Left ventricle myocardium inferior (tissue), 1 donor: Measurements from ENCODE around the gene SEZ6L2. TPM values are rescaled to one million over a fixed set of nuclear protein-coding genes. Genes with fewer than 3 reads are reported as not detected.

Source experiments
- DNase-seq: peaks from one replicate; pipeline ENCODE4 v3.0.0-alpha.2; 2020
- H3K27ac ChIP-seq: fragments of 200-600 bp; replicated peaks from 2 replicates; pipeline ENCODE4 v1.8.0; 2021
- H3K27me3 ChIP-seq: fragments of 200-600 bp; 2 replicates; pipeline ENCODE4 v1.8.0; 2021; ENCODE audit warnings: low read depth
- H3K36me3 ChIP-seq: fragments of 200-600 bp; 2 replicates; pipeline ENCODE4 v1.8.0; 2021
- H3K4me1 ChIP-seq: fragments of 200-600 bp; 2 replicates; pipeline ENCODE4 v1.8.0; 2021
- H3K4me3 ChIP-seq: fragments of 200-600 bp; 2 replicates; pipeline ENCODE4 v1.8.0; 2021; ENCODE audit warnings: mild to moderate bottlenecking, moderate library complexity
- H3K9me3 ChIP-seq: fragments of 200-600 bp; replicated peaks from 2 replicates; pipeline ENCODE4 v1.8.0; 2021
- intact Hi-C: fragments of 100-400 bp; cut with micrococcal nuclease; formaldehyde crosslinking; loops from one replicate; pipeline ENCODE4 v1.11.0; 2022
- total RNA-seq: library from RNA; stranded (reverse); fragmentation: NEBNext Ultra II Directional; extraction: Animal tissue kit (Norgen Biotek cat#: 25700); gene quantifications from one replicate; pipeline ENCODE4 v1.2.1, GENCODE V29; 2021
- TF ChIP-seq, protein P1 (sequence below): fragments of 200-600 bp; IDR thresholded peaks from 2 replicates; pipeline ENCODE4 v1.8.0; 2021; ENCODE audit warnings: antibody characterized with exemption, mild to moderate bottlenecking, borderline replicate concordance
- donor health status: DM: no; HTN: yes; CAD: no; lungs with severe emphysema.

SEZ6L2 gene
- total RNA-seq, 1 donor from 2014 or later: 0.38 TPM

DNA sequence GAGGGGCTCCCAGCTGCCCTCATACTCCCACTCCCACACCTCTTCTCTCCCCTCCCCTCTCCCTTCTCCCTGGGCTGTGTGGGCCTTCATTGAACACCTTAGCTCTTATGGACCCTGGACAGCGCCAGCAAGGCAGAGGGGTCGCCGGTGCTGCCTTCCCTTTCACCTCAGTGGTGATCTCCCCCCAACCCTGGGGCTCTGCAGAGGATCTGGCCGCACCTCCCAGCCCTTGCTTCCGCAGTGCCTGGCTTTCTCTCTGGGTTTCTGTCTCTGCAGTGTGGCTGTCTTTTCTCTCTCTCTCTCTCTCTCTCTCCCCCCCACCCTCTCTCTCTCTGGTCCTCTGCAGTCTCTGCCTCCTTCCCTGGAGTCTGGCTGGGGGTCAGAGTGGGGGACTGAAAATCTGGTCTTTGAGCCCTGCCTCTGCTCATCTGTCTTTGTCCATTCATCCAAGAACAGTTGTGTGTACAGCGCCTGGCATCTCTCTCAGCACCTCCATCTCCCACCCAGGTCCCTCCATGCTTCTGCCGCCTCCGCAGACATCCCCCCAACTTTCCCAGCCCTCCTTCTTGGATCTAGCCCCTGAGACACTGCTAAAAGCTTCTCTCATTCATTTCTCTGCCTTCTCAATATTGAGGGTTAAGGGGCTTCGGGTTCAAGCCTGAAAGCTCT, 1.1 kb downstream of the SEZ6L2 start:
- Histone ChIP-seq H3K27me3 (peaks cover 67% of the 10 kb centered on the region), H3K36me3 (no peaks in the 10 kb centered on the region), H3K4me3 (no peak overlapping the region), H3K9me3 (no peaks in the 10 kb centered on the region), H3K27ac (no peak overlapping the region), H3K4me1 (peaks cover 16% of the 10 kb centered on the region)
- TF ChIP-seq, protein P1, sequence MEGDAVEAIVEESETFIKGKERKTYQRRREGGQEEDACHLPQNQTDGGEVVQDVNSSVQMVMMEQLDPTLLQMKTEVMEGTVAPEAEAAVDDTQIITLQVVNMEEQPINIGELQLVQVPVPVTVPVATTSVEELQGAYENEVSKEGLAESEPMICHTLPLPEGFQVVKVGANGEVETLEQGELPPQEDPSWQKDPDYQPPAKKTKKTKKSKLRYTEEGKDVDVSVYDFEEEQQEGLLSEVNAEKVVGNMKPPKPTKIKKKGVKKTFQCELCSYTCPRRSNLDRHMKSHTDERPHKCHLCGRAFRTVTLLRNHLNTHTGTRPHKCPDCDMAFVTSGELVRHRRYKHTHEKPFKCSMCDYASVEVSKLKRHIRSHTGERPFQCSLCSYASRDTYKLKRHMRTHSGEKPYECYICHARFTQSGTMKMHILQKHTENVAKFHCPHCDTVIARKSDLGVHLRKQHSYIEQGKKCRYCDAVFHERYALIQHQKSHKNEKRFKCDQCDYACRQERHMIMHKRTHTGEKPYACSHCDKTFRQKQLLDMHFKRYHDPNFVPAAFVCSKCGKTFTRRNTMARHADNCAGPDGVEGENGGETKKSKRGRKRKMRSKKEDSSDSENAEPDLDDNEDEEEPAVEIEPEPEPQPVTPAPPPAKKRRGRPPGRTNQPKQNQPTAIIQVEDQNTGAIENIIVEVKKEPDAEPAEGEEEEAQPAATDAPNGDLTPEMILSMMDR: no peak
- intact Hi-C loops: no loop called here
- no peak for DNase-seq

DNA sequence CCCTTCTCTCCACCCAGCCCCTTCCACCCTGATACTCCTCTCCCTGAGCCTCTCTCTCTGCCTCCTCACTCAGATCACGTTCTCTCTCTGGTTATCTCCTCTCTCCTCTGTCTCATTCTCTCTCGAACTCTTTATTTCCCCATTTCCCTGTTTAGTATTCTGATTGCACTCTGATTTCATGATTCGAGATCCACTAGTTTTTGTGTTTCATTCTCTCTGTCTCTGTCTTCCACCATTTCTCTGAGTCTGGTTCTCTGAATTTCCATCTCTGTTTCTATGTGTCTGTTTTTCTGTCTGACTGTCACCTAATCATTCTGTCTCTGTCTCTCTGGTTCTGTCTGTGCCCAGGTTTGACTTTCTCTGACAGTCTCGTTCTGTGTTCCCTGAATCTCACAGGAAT, 2.0 kb downstream of the SEZ6L2 start:
- DNase-seq: no peak
- intact Hi-C loops: no loop called here
- TF ChIP-seq, protein P1: no peak

DNA sequence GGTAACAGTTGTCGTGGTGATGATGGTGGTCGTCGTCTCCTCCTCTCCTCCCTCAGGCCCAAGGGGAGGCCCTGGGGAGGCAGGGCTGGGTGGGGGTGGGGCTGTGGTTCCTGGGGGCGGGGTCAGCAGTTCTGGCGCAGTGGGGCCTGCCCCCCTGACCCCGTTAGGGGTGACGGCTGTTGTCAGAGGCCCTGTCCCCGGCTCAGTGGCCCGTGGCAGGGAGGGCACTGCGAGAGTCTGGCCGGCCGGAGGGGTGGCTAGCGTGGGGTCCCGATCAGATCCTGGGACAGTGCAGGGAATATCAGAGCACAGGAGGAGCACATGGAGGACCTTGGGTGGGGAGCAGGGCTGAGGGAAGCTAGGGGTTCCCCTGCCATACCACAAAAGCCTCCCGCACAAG, 2.5 kb downstream of the SEZ6L2 start:
- TF ChIP-seq, protein P1: no peak
- Histone ChIP-seq H3K9me3 (no peaks in the 10 kb centered on the region), H3K27ac (no peak overlapping the region), H3K27me3 (peaks cover 61% of the 10 kb centered on the region), H3K36me3 (no peaks in the 10 kb centered on the region), H3K4me3 (no peak overlapping the region), H3K4me1 (peaks cover 16% of the 10 kb centered on the region)
- no peak for DNase-seq
- intact Hi-C loops: no loop called here

More for the DNA sequence above, 2.0 kb downstream of the SEZ6L2 start:
- H3K27ac ChIP-seq: no peak overlapping the region
- H3K4me1 ChIP-seq: peaks cover 16% of the 10 kb centered on the region
- H3K4me3 ChIP-seq: no peak overlapping the region
- H3K36me3 ChIP-seq: no peaks in the 10 kb centered on the region
- no peaks in the 10 kb centered on the region for H3K9me3 ChIP-seq
- H3K27me3 ChIP-seq: peaks cover 66% of the 10 kb centered on the region

DNA sequence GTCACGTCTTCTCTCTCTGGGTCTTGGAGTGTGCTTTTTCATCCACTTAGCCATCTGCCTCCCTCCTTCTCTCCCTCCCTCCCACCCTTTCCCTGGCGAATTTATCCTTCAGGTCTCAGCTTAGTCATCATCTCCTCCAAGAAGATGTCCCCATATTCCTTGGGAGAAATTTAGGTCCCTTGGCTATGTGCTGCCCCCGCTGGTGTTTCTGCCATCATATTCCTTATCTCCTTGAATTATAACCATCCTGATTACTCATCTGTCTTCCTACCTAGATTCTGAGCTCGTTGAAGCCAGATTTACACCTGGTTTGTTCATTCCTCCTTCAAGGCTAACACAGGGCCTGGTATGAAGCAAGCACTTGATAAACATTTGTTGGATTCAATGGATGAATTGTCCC, 5.0 kb downstream of the SEZ6L2 start:
- intact Hi-C loops: no loop called here
- peaks cover under 1% of the 10 kb centered on the region for H3K4me1 ChIP-seq
- TF ChIP-seq, protein P1: no peak
- no peaks in the 10 kb centered on the region for H3K9me3 ChIP-seq
- DNase-seq: no peak
- H3K27ac ChIP-seq: no peak overlapping the region
- H3K36me3 ChIP-seq: no peaks in the 10 kb centered on the region
- H3K4me3 ChIP-seq: no peak overlapping the region
- peaks cover 41% of the 10 kb centered on the region for H3K27me3 ChIP-seq

DNA sequence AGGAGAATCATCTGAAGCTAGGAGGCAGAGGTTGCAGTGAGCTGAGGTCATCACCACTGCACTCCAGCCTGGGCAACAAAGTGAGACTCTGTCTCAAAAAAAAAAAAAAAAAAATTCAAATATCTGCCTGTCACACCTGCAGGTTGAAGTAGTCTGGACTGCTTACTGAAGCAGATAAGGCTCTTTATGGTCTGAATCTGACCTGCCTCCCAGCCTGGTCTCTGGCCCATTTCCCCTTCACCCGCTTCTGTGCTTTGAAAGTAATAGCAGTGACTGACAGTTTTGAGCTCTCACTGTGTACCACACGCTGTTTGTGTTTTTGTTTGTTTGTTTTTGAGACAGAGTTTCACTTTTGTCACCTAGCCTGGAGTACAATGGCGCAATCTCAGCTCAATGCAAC, 5.8 kb downstream of the SEZ6L2 start:
- H3K4me3 ChIP-seq: no peak overlapping the region
- intact Hi-C loops: no loop called here
- no peaks in the 10 kb centered on the region for H3K9me3 ChIP-seq
- TF ChIP-seq, protein P1: no peak
- H3K27me3 ChIP-seq: peaks cover 33% of the 10 kb centered on the region
- no peak overlapping the region for H3K27ac ChIP-seq
- no peak for DNase-seq
- H3K36me3 ChIP-seq: no peaks in the 10 kb centered on the region
- no peaks in the 10 kb centered on the region for H3K4me1 ChIP-seq
